ENCODE measurements around the gene CCBE1. TPM values are rescaled to one million over a fixed set of nuclear protein-coding genes. Genes with fewer than 3 reads are reported as not detected.

CCBE1 gene
- total RNA-seq, 2 experiments from 2014 or later = not detected

- H3K27ac Mint-ChIP-seq = no peak overlapping the region
- H3K4me3 Mint-ChIP-seq = no peak overlapping the region
- no peaks in the 10 kb centered on the region for H3K36me3 Mint-ChIP-seq (ENCODE audit: low read depth)
- H3K9me3 Mint-ChIP-seq = no peaks in the 10 kb centered on the region
- no peak for DNase-seq
- ChIA-PET CTCF (no interaction called here), POLR2A (no interaction called here)
- H3K27me3 Mint-ChIP-seq = no peaks in the 10 kb centered on the region
- no peaks in the 10 kb centered on the region for H3K4me1 Mint-ChIP-seq
Measured at GRCh38 chr18:59500765-59501164, 196.5 kb downstream of the CCBE1 start.

GRCh38 chr18:59498506-59499086 is 198.6 kb downstream of the CCBE1 start:
- DNase-seq = no peak
- Mint-ChIP-seq H3K27ac (no peak overlapping the region), H3K36me3 (ENCODE audit: low read depth) (no peaks in the 10 kb centered on the region), H3K9me3 (no peaks in the 10 kb centered on the region), H3K4me1 (no peaks in the 10 kb centered on the region), H3K27me3 (no peaks in the 10 kb centered on the region), H3K4me3 (no peak overlapping the region)
- ChIA-PET CTCF (no interaction called here), POLR2A (no interaction called here)

GRCh38 chr18:59492756-59493421 is 204.3 kb downstream of the CCBE1 start:
- no peak for DNase-seq
- Mint-ChIP-seq H3K4me3 (no peak overlapping the region), H3K4me1 (no peaks in the 10 kb centered on the region), H3K36me3 (ENCODE audit: low read depth) (no peaks in the 10 kb centered on the region), H3K27me3 (no peaks in the 10 kb centered on the region), H3K9me3 (no peaks in the 10 kb centered on the region), H3K27ac (no peak overlapping the region)
- POLR2A ChIA-PET = no interaction called here
- CTCF ChIA-PET = no interaction called here

- POLR2A ChIA-PET = no interaction called here
- Mint-ChIP-seq H3K27me3 (peaks cover 4% of the 10 kb centered on the region), H3K4me1 (no peaks in the 10 kb centered on the region), H3K4me3 (no peak overlapping the region), H3K27ac (no peak overlapping the region), H3K9me3 (no peaks in the 10 kb centered on the region), H3K36me3 (ENCODE audit: low read depth) (no peaks in the 10 kb centered on the region)
- CTCF ChIA-PET = no interaction called here
- no peak for DNase-seq
Measured at GRCh38 chr18:59488899-59489298, 208.3 kb downstream of the CCBE1 start.

- ChIA-PET POLR2A (no interaction called here), CTCF (no interaction called here)
- no peak for DNase-seq
- H3K4me1 Mint-ChIP-seq = no peaks in the 10 kb centered on the region
- no peak overlapping the region for H3K4me3 Mint-ChIP-seq
- H3K36me3 Mint-ChIP-seq (ENCODE audit: low read depth) = no peaks in the 10 kb centered on the region
- H3K9me3 Mint-ChIP-seq = no peaks in the 10 kb centered on the region
- H3K27me3 Mint-ChIP-seq = peaks cover 4% of the 10 kb centered on the region
- no peak overlapping the region for H3K27ac Mint-ChIP-seq
Measured at GRCh38 chr18:59485382-59485781, 211.8 kb downstream of the CCBE1 start.

GRCh38 chr18:59484561-59485328 is 212.5 kb downstream of the CCBE1 start:
- Mint-ChIP-seq H3K36me3 (ENCODE audit: low read depth) (no peaks in the 10 kb centered on the region), H3K27me3 (peaks cover 4% of the 10 kb centered on the region)

GRCh38 chr18:59484131-59484530 is 213.1 kb downstream of the CCBE1 start:
- no peaks in the 10 kb centered on the region for H3K4me1 Mint-ChIP-seq

More at GRCh38 chr18:59484561-59485328, 212.5 kb downstream of the CCBE1 start:
- POLR2A ChIA-PET = no interaction called here
- CTCF ChIA-PET = interaction anchor here (1.5 kb wide), 1 partner anchor 25 kb away, joined by 4 read pairs; no protein-coding TSS in a partner anchor
- DNase-seq = no peak
- no peak overlapping the region for H3K4me3 Mint-ChIP-seq
- H3K4me1 Mint-ChIP-seq = no peaks in the 10 kb centered on the region
- no peaks in the 10 kb centered on the region for H3K9me3 Mint-ChIP-seq
- no peak overlapping the region for H3K27ac Mint-ChIP-seq

GRCh38 chr18:59481436-59481835 is 215.8 kb downstream of the CCBE1 start:
- H3K9me3 Mint-ChIP-seq = no peaks in the 10 kb centered on the region
- DNase-seq = no peak
- ChIA-PET POLR2A (no interaction called here), CTCF (no interaction called here)
- peaks cover 9% of the 10 kb centered on the region for H3K27me3 Mint-ChIP-seq
- no peaks in the 10 kb centered on the region for H3K36me3 Mint-ChIP-seq (ENCODE audit: low read depth)
- no peak overlapping the region for H3K27ac Mint-ChIP-seq
- H3K4me3 Mint-ChIP-seq = no peak overlapping the region
- no peaks in the 10 kb centered on the region for H3K4me1 Mint-ChIP-seq

More at GRCh38 chr18:59484131-59484530, 213.1 kb downstream of the CCBE1 start:
- H3K27ac Mint-ChIP-seq = no peak overlapping the region
- ChIA-PET CTCF (interaction anchor here (1.5 kb wide), 1 partner anchor 25 kb away, joined by 4 read pairs; no protein-coding TSS in a partner anchor), POLR2A (no interaction called here)
- H3K4me3 Mint-ChIP-seq = no peak overlapping the region
- H3K27me3 Mint-ChIP-seq = peaks cover 7% of the 10 kb centered on the region
- DNase-seq = no peak
- H3K36me3 Mint-ChIP-seq (ENCODE audit: low read depth) = no peaks in the 10 kb centered on the region
- no peaks in the 10 kb centered on the region for H3K9me3 Mint-ChIP-seq

- CTCF ChIA-PET = no interaction called here
- POLR2A ChIA-PET = no interaction called here
- Mint-ChIP-seq H3K36me3 (ENCODE audit: low read depth) (no peaks in the 10 kb centered on the region), H3K4me1 (no peaks in the 10 kb centered on the region), H3K9me3 (no peaks in the 10 kb centered on the region), H3K27ac (no peak overlapping the region), H3K27me3 (peaks cover 4% of the 10 kb centered on the region), H3K4me3 (no peak overlapping the region)
- no peak for DNase-seq
Measured at GRCh38 chr18:59479776-59480175, 217.4 kb downstream of the CCBE1 start.

- no peaks in the 10 kb centered on the region for H3K4me1 Mint-ChIP-seq
- no peaks in the 10 kb centered on the region for H3K36me3 Mint-ChIP-seq (ENCODE audit: low read depth)
- peaks cover 3% of the 10 kb centered on the region for H3K9me3 Mint-ChIP-seq
- ChIA-PET POLR2A (no interaction called here), CTCF (no interaction called here)
- H3K4me3 Mint-ChIP-seq = no peak overlapping the region
- H3K27ac Mint-ChIP-seq = no peak overlapping the region
- peaks cover 4% of the 10 kb centered on the region for H3K27me3 Mint-ChIP-seq
- DNase-seq = no peak
Measured at GRCh38 chr18:59478591-59478990, 218.6 kb downstream of the CCBE1 start.

- Mint-ChIP-seq H3K27ac (no peak overlapping the region), H3K4me1 (no peaks in the 10 kb centered on the region), H3K27me3 (peaks cover 4% of the 10 kb centered on the region), H3K9me3 (peaks cover 3% of the 10 kb centered on the region), H3K36me3 (ENCODE audit: low read depth) (no peaks in the 10 kb centered on the region), H3K4me3 (no peak overlapping the region)
- ChIA-PET CTCF (no interaction called here), POLR2A (no interaction called here)
- no peak for DNase-seq
Measured at GRCh38 chr18:59477849-59478248, 219.4 kb downstream of the CCBE1 start.

- Mint-ChIP-seq H3K27ac (no peak overlapping the region), H3K4me1 (no peaks in the 10 kb centered on the region), H3K9me3 (peaks cover 3% of the 10 kb centered on the region), H3K4me3 (no peak overlapping the region), H3K27me3 (no peaks in the 10 kb centered on the region), H3K36me3 (ENCODE audit: low read depth) (no peaks in the 10 kb centered on the region)
- ChIA-PET POLR2A (no interaction called here), CTCF (interaction anchor here (0.7 kb wide), 1 partner anchor 517 kb away, joined by 3 read pairs; no protein-coding TSS in a partner anchor)
- no peak for DNase-seq
Measured at GRCh38 chr18:59470561-59471121, 226.6 kb downstream of the CCBE1 start.

- peaks cover 3% of the 10 kb centered on the region for H3K9me3 Mint-ChIP-seq
- DNase-seq = no peak
Measured at GRCh38 chr18:59469463-59470180, 227.6 kb downstream of the CCBE1 start.

More at GRCh38 chr18:59469463-59470180, 227.6 kb downstream of the CCBE1 start:
- ChIA-PET CTCF (interaction anchor here (0.7 kb wide), 1 partner anchor 518 kb away, joined by 3 read pairs; no protein-coding TSS in a partner anchor), POLR2A (no interaction called here)
- Mint-ChIP-seq H3K27ac (no peak overlapping the region), H3K27me3 (no peaks in the 10 kb centered on the region), H3K36me3 (ENCODE audit: low read depth) (no peaks in the 10 kb centered on the region), H3K4me1 (no peaks in the 10 kb centered on the region), H3K4me3 (no peak overlapping the region)
